DMS 273 (cell line): ENCODE measurements around the gene ZBTB43.

Experiments
- DNase-seq: peaks from one replicate; lab custom pipeline; 2025; ENCODE audit not compliant: unreplicated experiment; lab: John Stamatoyannopoulos, UW

Gene ZBTB43

DNA sequence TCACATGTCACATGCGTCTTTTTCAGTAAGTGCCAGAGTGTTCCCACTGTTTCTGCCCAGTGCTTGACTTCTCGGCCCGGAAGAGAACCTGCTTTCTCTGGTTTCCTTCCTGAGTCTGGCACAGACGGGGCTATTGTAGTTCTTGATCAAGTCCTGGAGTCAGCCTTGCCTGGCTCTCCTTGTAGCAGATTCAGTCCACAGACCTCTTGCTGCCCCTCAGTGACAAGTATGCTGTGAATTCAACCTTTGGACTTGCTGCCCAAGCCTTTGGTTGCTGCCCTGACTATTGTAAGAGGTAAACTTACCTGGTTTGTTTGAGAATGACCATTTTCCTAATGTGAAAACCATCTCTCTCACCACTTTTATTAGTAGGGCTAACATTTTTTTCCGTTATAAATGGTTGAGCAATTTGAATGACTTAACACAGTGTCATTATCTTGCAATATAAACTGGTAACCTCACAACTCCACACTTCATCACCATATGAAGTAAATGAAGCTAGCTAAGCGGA, 80.3 kb downstream of the ZBTB43 start:
- no peak for DNase-seq

DNA sequence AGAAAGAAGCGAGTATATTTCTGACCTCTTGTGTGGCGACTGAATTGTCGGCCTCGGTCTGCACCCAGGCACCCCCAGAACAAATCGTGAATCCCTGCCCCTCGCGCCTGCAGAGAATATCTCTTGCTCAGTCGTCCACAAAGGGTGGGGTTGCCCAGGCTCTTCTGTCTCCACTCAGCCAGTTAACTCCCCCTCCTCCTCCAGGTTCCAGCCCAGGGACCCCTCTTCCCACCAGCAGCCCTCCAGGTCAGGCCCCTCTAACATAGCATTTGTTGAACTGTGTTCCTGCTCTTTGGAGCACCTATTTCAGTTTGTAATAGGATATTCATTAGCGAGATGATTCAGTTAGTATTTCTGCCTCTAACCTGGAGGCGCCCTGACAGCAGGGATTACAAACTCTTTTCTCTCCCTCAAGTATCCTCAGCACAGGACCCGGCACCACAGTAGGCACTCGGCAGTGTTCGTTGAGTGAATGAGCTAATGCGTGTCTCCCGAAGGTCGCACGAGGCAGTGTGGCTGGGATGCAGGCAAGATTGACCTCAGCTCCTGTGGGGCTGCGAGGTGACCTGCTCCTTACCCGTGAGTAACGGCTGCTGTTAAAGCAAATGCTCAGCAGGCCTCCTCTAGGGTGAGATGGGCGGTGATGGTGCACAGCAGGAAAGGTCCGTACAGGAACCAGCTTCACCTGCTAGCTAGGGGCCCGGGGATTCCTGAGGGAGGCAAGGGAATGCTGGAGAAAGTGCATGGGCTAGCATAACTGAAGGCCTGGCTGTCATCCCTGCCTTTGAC, 81.4 kb downstream of the ZBTB43 start:
- no peak for DNase-seq

DNA sequence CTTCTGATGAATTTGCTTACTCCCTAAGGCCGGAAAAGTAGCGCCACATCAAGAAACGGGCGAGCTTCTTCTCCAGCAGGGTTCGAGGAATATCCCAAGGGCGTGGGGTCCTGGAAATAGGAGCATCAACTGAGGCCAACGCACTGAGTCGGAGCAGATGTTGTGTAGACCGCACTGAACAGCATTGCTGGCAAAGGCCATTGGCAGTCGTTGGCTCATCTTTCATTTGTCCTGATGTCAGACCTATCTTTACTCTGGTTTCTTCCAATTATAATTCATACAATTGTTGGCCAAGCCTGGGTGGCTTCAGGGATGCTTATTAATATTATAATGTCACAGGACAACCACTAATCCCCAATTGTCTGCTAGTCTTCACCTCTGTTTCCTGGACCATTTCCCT, 82.1 kb downstream of the ZBTB43 start:
- no peak for DNase-seq
